OCI-LY7 (cell line): ENCODE data around the gene DLG5. TPM values are rescaled to one million over a fixed set of nuclear protein-coding genes. Genes with fewer than 3 reads are reported as not detected.

ENCODE experiments used
- BruUV-seq: library from RNA; stranded (reverse); fragments of 400-500 nt; replicated peaks from 2 replicates; lab custom pipeline; 2021; lab: Mats Ljungman, UMichigan
- CTCF ChIA-PET: fragments of 300-600 bp; sonication (Branson Sonifier 250); formaldehyde crosslinking; loops from one replicate; lab custom pipeline; 2022; ENCODE audit warnings: antibody characterized with exemption; ENCODE audit not compliant: unreplicated experiment; lab: Charles Lee
- POLR2A ChIA-PET: fragments of 300-600 bp; sonication (Branson Sonifier 250); formaldehyde crosslinking; loops from one replicate; lab custom pipeline; 2022; ENCODE audit warnings: antibody characterized with exemption; lab: Charles Lee
- DNase-seq: peaks from one replicate; pipeline ENCODE4 v3.0.0-alpha.2; 2015; ENCODE audit warnings: low spot score
- H2AFZ ChIP-seq: fragments of 200-600 bp; sonication (generic), shearing (Covaris generic); 2 replicates; pipeline ENCODE4 v1.6.1; 2014; ENCODE audit warnings: mild to moderate bottlenecking, antibody characterized with exemption, low read length, moderate library complexity
- H3K27ac ChIP-seq: fragments of 200-600 bp; sonication (generic); 2 replicates; pipeline ENCODE4 v1.5.1; 2014; ENCODE audit warnings: mixed run types, low read depth, mild to moderate bottlenecking, moderate library complexity, low read length, inconsistent platforms; ENCODE audit not compliant: poor library complexity, severe bottlenecking
- H3K36me3 ChIP-seq: fragments of 200-600 bp; sonication (generic); 2 replicates; pipeline ENCODE4 v1.6.1; 2014; ENCODE audit warnings: mild to moderate bottlenecking, antibody characterized with exemption, low read length, moderate library complexity, mixed read lengths; ENCODE audit not compliant: insufficient read depth
- H3K4me1 ChIP-seq: fragments of 200-600 bp; sonication (generic); 2 replicates; pipeline ENCODE4 v1.5.1; 2014; ENCODE audit warnings: mild to moderate bottlenecking, low read length; ENCODE audit not compliant: insufficient read depth, poor library complexity, severe bottlenecking
- H3K4me2 ChIP-seq: fragments of 200-600 bp; sonication (generic); 2 replicates; pipeline ENCODE4 v1.6.1; 2014; ENCODE audit warnings: mild to moderate bottlenecking, low read length
- H3K4me3 ChIP-seq: fragments of 200-600 bp; sonication (generic); 2 replicates; pipeline ENCODE4 v1.5.1; 2014; ENCODE audit warnings: mild to moderate bottlenecking, low read depth, low read length; ENCODE audit not compliant: poor library complexity, severe bottlenecking
- H3K79me2 ChIP-seq: fragments of 200-600 bp; sonication (generic); 2 replicates; pipeline ENCODE4 v1.6.1; 2016; ENCODE audit warnings: low read depth, mild to moderate bottlenecking, low read length, moderate library complexity, mixed read lengths; ENCODE audit not compliant: insufficient read depth
- H3K9me2 ChIP-seq: fragments of 200-600 bp; sonication (generic); 2 replicates; pipeline ENCODE4 v1.6.1; 2016; ENCODE audit warnings: mild to moderate bottlenecking, low read length, mixed read lengths; ENCODE audit not compliant: insufficient read depth
- H3K9me3 ChIP-seq: fragments of 200-600 bp; sonication (generic); 2 replicates; pipeline ENCODE4 v1.6.1; 2014; ENCODE audit warnings: mild to moderate bottlenecking, mixed run types, low read length, mixed read lengths
- H4K20me1 ChIP-seq: fragments of 200-600 bp; sonication (generic); 2 replicates; pipeline ENCODE4 v1.6.1; 2014; ENCODE audit warnings: mild to moderate bottlenecking, antibody characterized with exemption, low read length, moderate library complexity, mixed read lengths; ENCODE audit not compliant: insufficient read depth
- CTCF ChIP-seq: fragments of 200-600 bp; sonication (generic); conservative IDR thresholded peaks from 2 replicates; pipeline ENCODE4 v1.5.1; 2014; ENCODE audit warnings: mild to moderate bottlenecking, antibody characterized with exemption, low read length, moderate library complexity, mixed read lengths
- EZH2phosphoT487 ChIP-seq: fragments of 200-600 bp; sonication (generic); IDR thresholded peaks from 2 replicates; pipeline ENCODE4 v1.6.1; 2018; ENCODE audit warnings: low read depth, borderline replicate concordance, mild to moderate bottlenecking, mixed run types, antibody characterized with exemption, low read length, moderate library complexity, mixed read lengths
- intact Hi-C: fragments of 100-400 bp; cut with micrococcal nuclease; formaldehyde crosslinking; loops from one replicate; pipeline ENCODE4 v1.10.0; 2022; ENCODE audit not compliant: unreplicated experiment
- total RNA-seq, 2 experiments: library from RNA; depleted of rRNA in 1 of 2; stranded (reverse); fragments of >200 nt in 1 of 2; shearing (Covaris generic) in 1 of 2; gene quantifications; 2 replicates each; pipeline ENCODE4 v1.2.3, GENCODE V29; 2014 to 2022

Gene DLG5
- total RNA-seq, 2 experiments from 2014 or later = 0.27 TPM; not detected in 1

DNA sequence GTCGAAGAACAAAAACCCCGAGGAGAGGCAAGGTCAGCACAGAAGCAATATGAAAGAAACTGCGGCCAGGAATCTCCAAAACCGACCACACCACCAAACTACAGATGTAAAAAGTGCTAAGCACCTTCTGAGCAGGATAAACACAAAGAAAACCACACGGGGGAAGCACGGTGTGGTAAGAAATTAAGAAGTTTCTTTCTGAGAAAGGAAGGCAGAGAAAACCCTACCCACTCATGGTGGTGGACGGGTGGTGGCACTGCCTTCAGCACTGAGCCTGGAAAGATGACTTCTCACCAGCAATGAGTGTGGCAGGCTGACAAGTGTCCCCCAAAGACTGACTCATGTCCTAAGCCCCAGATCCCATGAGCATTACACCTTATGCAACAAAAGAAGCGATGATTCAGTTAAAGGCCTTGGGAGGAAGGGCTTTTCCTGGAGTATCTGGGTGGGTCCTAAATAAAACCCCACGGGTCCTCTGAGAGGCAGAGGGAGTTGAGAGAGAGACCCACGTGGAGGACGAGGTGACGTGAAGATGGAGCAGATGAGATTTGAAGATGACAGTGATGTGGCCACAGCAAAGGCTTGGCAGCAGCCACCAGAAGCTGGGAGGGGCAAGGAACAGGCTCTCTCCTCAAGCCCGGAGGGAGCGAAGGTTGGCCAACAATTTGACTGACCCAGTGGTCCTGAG, 124.9 kb downstream of the DLG5 start:
- no peak for DNase-seq
- H3K9me2 ChIP-seq = no peaks in the 10 kb centered on the region
- no peak overlapping the region for H3K4me2 ChIP-seq
- no peak overlapping the region for H2AFZ ChIP-seq
- H3K27ac ChIP-seq = no peak overlapping the region
- ChIA-PET CTCF (no interaction called here), POLR2A (no interaction called here)
- no peaks in the 10 kb centered on the region for H3K36me3 ChIP-seq
- no TSS peak for BruUV-seq
- intact Hi-C loops = no loop called here
- TF ChIP-seq EZH2phosphoT487 (no peak), CTCF (no peak)
- H3K79me2 ChIP-seq = no peaks in the 10 kb centered on the region
- no peaks in the 10 kb centered on the region for H3K9me3 ChIP-seq
- H3K4me1 ChIP-seq = no peaks in the 10 kb centered on the region
- H4K20me1 ChIP-seq = no peaks in the 10 kb centered on the region
- no peak overlapping the region for H3K4me3 ChIP-seq

- Histone ChIP-seq H3K27ac (no peak overlapping the region), H3K9me3 (no peaks in the 10 kb centered on the region), H3K9me2 (no peaks in the 10 kb centered on the region), H3K4me3 (no peak overlapping the region), H3K4me2 (no peak overlapping the region), H2AFZ (no peak overlapping the region), H4K20me1 (no peaks in the 10 kb centered on the region), H3K79me2 (no peaks in the 10 kb centered on the region), H3K4me1 (no peaks in the 10 kb centered on the region), H3K36me3 (no peaks in the 10 kb centered on the region)
- CTCF ChIA-PET = no interaction called here
- intact Hi-C loops = no loop called here
- TF ChIP-seq CTCF = no peak
- no peak for TF ChIP-seq EZH2phosphoT487
- no TSS peak for BruUV-seq
- POLR2A ChIA-PET = no interaction called here
- no peak for DNase-seq
Observed at GRCh38 chr10:77800738-77801266, 125.8 kb downstream of the DLG5 start.

DNA sequence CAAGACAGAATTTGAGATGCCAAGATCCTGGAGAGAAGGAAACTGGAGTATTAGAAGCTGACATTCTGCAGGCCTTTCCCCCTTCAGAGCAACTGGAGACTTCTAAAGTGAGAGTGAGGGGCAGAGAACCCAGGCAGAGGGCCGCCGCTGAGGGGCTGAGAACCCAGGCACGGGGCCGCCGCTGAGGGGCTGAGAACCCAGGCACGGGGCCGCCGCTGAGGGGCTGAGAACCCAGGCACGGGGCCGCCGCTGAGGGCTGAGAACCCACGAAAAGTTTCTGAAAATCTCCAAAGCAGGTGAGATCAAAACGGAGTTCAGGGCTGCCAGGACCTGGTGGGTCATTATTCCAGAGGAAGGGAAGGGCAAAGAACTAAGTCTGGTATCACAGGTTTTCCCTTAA, 126.2 kb downstream of the DLG5 start:
- Histone ChIP-seq H2AFZ (no peak overlapping the region), H3K4me2 (no peak overlapping the region), H3K27ac (no peak overlapping the region), H3K79me2 (no peaks in the 10 kb centered on the region), H3K9me2 (no peaks in the 10 kb centered on the region), H3K4me3 (no peak overlapping the region), H3K4me1 (no peaks in the 10 kb centered on the region), H3K36me3 (no peaks in the 10 kb centered on the region), H4K20me1 (no peaks in the 10 kb centered on the region), H3K9me3 (no peaks in the 10 kb centered on the region)
- intact Hi-C loops = no loop called here
- TF ChIP-seq CTCF (no peak), EZH2phosphoT487 (no peak)
- ChIA-PET CTCF (no interaction called here), POLR2A (no interaction called here)
- no peak for DNase-seq
- no TSS peak for BruUV-seq
